Endothelial cell of umbilical vein (primary cell): Measurements from ENCODE around the gene COQ9. TPM values are rescaled to one million over a fixed set of nuclear protein-coding genes. Genes with fewer than 3 reads are reported as not detected.
"Not testable (repeated sequence)": the region's sequence is repeated elsewhere in the genome, so short reads cannot be mapped to it uniquely, and the experiment has no call there.

ENCODE experiments used
- BruUV-seq: library from RNA; stranded (reverse); fragments of 400-500 nt; replicated peaks from 2 replicates; lab custom pipeline; 2021; lab: Mats Ljungman, UMichigan
- CTCF ChIA-PET: fragments of 300-600, 350-600 bp; sonication (Branson Sonifier 250); formaldehyde crosslinking; loops from one replicate; lab custom pipeline; 2021; ENCODE audit warnings: antibody characterized with exemption, inconsistent platforms; lab: Charles Lee
- POLR2A ChIA-PET: fragments of 300-600, 350-600 bp; sonication (Branson Sonifier 250); formaldehyde crosslinking; loops from one replicate; lab custom pipeline; 2021; ENCODE audit warnings: antibody characterized with exemption, inconsistent platforms; lab: Charles Lee
- DNase-seq: peaks from one replicate; pipeline ENCODE4 v3.0.0-alpha.2; 2011; ENCODE audit warnings: low read depth, low spot score
- FAIRE-seq: peaks from 2 replicates; lab custom pipeline; 2011; peaks lifted over from hg19 to GRCh38; lab: Jason Lieb, UNC
- H2AFZ ChIP-seq: 2 replicates; pipeline ENCODE4 v1.6.0; 2012; ENCODE audit warnings: low read depth, low read length, control low read depth, inconsistent platforms
- H3K27ac ChIP-seq: 2 replicates; pipeline ENCODE4 v1.5.1; 2011; ENCODE audit warnings: low read depth, mild to moderate bottlenecking, control low read depth, low read length, moderate library complexity; ENCODE audit not compliant: insufficient read depth
- H3K27me3 ChIP-seq, 2 experiments: 2 replicates each; pipeline versions ENCODE4 v1.6.0 to v1.6.1; 2011; ENCODE audit warnings: low read length in 2 of 2, mixed read lengths in 1 of 2; ENCODE audit not compliant: control insufficient read depth in 2 of 2, insufficient read depth in 2 of 2
- H3K36me3 ChIP-seq, 2 experiments: 2 replicates in 1 of 2; 3 replicates in 1 of 2; pipeline ENCODE4 v1.5.1; 2011; ENCODE audit warnings: low read length in 2 of 2, mild to moderate bottlenecking in 1 of 2, moderate library complexity in 1 of 2; ENCODE audit not compliant: control insufficient read depth in 2 of 2, insufficient read depth in 2 of 2; ENCODE audit errors: extremely low read depth in 1 of 2
- H3K4me1 ChIP-seq: 3 replicates; pipeline ENCODE4 v1.5.1; 2011; ENCODE audit warnings: mild to moderate bottlenecking, low read length; ENCODE audit not compliant: control insufficient read depth, insufficient read depth; ENCODE audit errors: extremely low read depth
- H3K4me2 ChIP-seq: 2 replicates; pipeline ENCODE4 v1.6.1; 2011; ENCODE audit warnings: low read length, control low read depth, mixed read lengths; ENCODE audit not compliant: insufficient read depth
- H3K4me3 ChIP-seq, 3 experiments: fragments of 200-600 bp in 1 of 3; sonication (generic), shearing (Covaris generic) in 1 of 3; replicated peaks in 1 of 3; 2 replicates each; pipeline ENCODE4 v1.5.1; 2011 to 2016; ENCODE audit warnings: control low read depth in 3 of 3, low read length in 3 of 3, mild to moderate bottlenecking in 2 of 3, inconsistent platforms in 1 of 3, low read depth in 1 of 3, moderate library complexity in 1 of 3; ENCODE audit not compliant: insufficient read depth in 1 of 3
- H3K79me2 ChIP-seq: 2 replicates; pipeline ENCODE4 v1.6.0; 2012; ENCODE audit warnings: low read length, inconsistent platforms; ENCODE audit not compliant: control insufficient read depth, insufficient read depth
- H3K9ac ChIP-seq: replicated peaks from 2 replicates; pipeline ENCODE3; 2011; ENCODE audit warnings: low read length, control low read depth; ENCODE audit not compliant: insufficient read depth; ENCODE audit errors: extremely low read depth
- H3K9me1 ChIP-seq: replicated peaks from 3 replicates; pipeline ENCODE4 v1.6.0; 2011; ENCODE audit warnings: mild to moderate bottlenecking, low read length; ENCODE audit not compliant: control insufficient read depth, insufficient read depth; ENCODE audit errors: extremely low read depth
- H3K9me3 ChIP-seq: replicated peaks from 2 replicates; pipeline ENCODE4 v1.5.1; 2012; ENCODE audit warnings: low read length, inconsistent platforms; ENCODE audit not compliant: control insufficient read depth, insufficient read depth
- H4K20me1 ChIP-seq: replicated peaks from 2 replicates; pipeline ENCODE3; 2011; ENCODE audit warnings: mild to moderate bottlenecking, low read length; ENCODE audit not compliant: control insufficient read depth, insufficient read depth; ENCODE audit errors: extremely low read depth
- CTCF ChIP-seq, 2 donors: IDR thresholded peaks; 1 replicate in 1 of 2; 2 replicates in 1 of 2; pipeline ENCODE4 v1.5.1; 2011; ENCODE audit warnings: low read length in 2 of 2, mild to moderate bottlenecking in 2 of 2, moderate library complexity in 2 of 2, control low read depth in 1 of 2, inconsistent platforms in 1 of 2, low read depth in 1 of 2; ENCODE audit not compliant: insufficient read depth in 1 of 2; ENCODE audit errors: extremely low read depth in 1 of 2
- EZH2 ChIP-seq: IDR thresholded peaks from 2 replicates; pipeline ENCODE4 v1.6.1; 2012; ENCODE audit warnings: borderline replicate concordance, low read depth, mild to moderate bottlenecking, moderate library complexity, low read length, inconsistent platforms; ENCODE audit not compliant: severe bottlenecking
- FOS ChIP-seq: IDR thresholded peaks from 2 replicates; pipeline ENCODE4 v1.6.1; 2011; ENCODE audit warnings: mild to moderate bottlenecking, low read length, moderate library complexity, borderline replicate concordance; ENCODE audit not compliant: insufficient read depth
- GATA2 ChIP-seq: IDR thresholded peaks from 2 replicates; pipeline ENCODE4 v1.7.0; 2011; ENCODE audit warnings: low read depth, mild to moderate bottlenecking, moderate library complexity, mixed read lengths, low read length; ENCODE audit not compliant: insufficient read length, insufficient read depth
- JUN ChIP-seq: IDR thresholded peaks from 2 replicates; pipeline ENCODE4 v1.6.1; 2011; ENCODE audit warnings: borderline replicate concordance, low read depth; ENCODE audit not compliant: insufficient read length, insufficient read depth
- MYC ChIP-seq: IDR thresholded peaks from one replicate; pipeline ENCODE4 v1.6.1; 2011; ENCODE audit warnings: mild to moderate bottlenecking, low read depth, low read length
- POLR2A ChIP-seq: IDR thresholded peaks from 2 replicates; pipeline ENCODE4 v1.6.1; 2012; ENCODE audit warnings: low read depth, mild to moderate bottlenecking, control low read depth, low read length
- POLR2AphosphoS5 ChIP-seq: IDR thresholded peaks from 2 replicates; pipeline ENCODE4 v1.6.1; 2012; ENCODE audit warnings: low read depth, mild to moderate bottlenecking, control low read depth, low read length, moderate library complexity; ENCODE audit not compliant: insufficient read depth
- dilution Hi-C: fragments of 300-500 bp; cut with MboI; formaldehyde crosslinking; loops from one replicate; pipeline ENCODE4 v1.15.0; 2019; ENCODE audit warnings: low sequenced_read_pairs; ENCODE audit not compliant: extremely low pct_ligation_motif_present
- intact Hi-C: fragments of 100-400 bp; cut with micrococcal nuclease; formaldehyde crosslinking; loops from one replicate; pipeline ENCODE4 v1.10.0; 2022
- polyA plus RNA-seq, 4 experiments: library from polyadenylated mRNA; depleted of rRNA in 3 of 4; stranded (reverse) in 3 of 4; unstranded in 1 of 4; fragments of >200 nt; gene quantifications; 2 replicates each; pipeline versions ENCODE4 v1.2.1 to v1.2.3, GENCODE V29; 2011 to 2012; ENCODE audit warnings: missing spikeins in 1 of 4
- total RNA-seq: library from RNA; stranded (reverse); gene quantifications from 2 replicates; pipeline ENCODE4 v1.2.3, GENCODE V29; 2021
- TF ChIP-seq, protein P1 (sequence below): IDR thresholded peaks from 2 replicates; pipeline ENCODE4 v1.6.1; 2011; ENCODE audit not compliant: insufficient read depth, insufficient read length

COQ9 gene
- total and polyA plus RNA-seq, 2 donors (not counting 3 experiments of a cell fraction or from before 2014, with no cell fraction given): 42.5 to 78.3 TPM

DNA sequence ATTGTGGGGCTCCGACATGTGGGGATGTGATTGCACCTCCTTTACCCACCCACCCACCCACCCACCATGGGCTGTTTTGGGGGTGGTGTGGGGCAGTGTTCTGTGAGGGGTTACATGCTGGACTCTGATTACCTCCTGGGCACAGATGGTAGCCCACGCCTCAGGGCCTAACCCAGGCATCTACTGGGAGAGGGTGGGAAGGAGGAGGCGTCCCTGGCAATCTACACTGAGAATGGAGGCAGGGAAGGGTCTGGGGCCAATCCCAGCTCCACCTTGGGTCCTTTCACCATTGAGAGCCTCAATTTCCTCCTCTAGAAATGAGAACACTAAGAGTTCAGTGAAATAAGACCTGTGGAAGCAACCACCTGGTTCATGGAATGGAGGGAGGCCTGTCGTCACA is 50.8 kb downstream of the COQ9 start:
- Histone ChIP-seq H2AFZ (no peak overlapping the region), H3K27ac (no peak overlapping the region), H4K20me1 (no peaks in the 10 kb centered on the region), H3K9me3 (no peaks in the 10 kb centered on the region), H3K79me2 (no peaks in the 10 kb centered on the region), H3K27me3 (peaks cover 0 to 12% of the 10 kb centered on the region in 2 experiments), H3K4me1 (no peaks in the 10 kb centered on the region), H3K4me2 (no peak overlapping the region), H3K9me1 (no peaks in the 10 kb centered on the region), H3K4me3 (no peak overlapping the region), H3K36me3 (no peaks in the 10 kb centered on the region), H3K9ac (no peak overlapping the region)
- no peak for TF ChIP-seq EZH2
- no peak for TF ChIP-seq GATA2
- TF ChIP-seq FOS: no peak
- TF ChIP-seq, protein P1, sequence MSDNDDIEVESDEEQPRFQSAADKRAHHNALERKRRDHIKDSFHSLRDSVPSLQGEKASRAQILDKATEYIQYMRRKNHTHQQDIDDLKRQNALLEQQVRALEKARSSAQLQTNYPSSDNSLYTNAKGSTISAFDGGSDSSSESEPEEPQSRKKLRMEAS: no peak
- TF ChIP-seq POLR2A: no peak
- no peak for TF ChIP-seq POLR2AphosphoS5
- TF ChIP-seq JUN: no peak
- TF ChIP-seq MYC: no peak
- TF ChIP-seq CTCF (IDR thresholded peaks at IDR 0.05; ENCODE audit: extremely low read depth in 1 of 2, insufficient read depth in 1 of 2, low read depth in 1 of 2, low read length in 2 of 2): no peak
- POLR2A ChIA-PET: no interaction called here
- DNase-seq (no peak), FAIRE-seq (no peak)
- CTCF ChIA-PET: no interaction called here
- BruUV-seq: no TSS peak
- intact Hi-C loops: no loop called here
- dilution Hi-C loops: no loop called here

DNA sequence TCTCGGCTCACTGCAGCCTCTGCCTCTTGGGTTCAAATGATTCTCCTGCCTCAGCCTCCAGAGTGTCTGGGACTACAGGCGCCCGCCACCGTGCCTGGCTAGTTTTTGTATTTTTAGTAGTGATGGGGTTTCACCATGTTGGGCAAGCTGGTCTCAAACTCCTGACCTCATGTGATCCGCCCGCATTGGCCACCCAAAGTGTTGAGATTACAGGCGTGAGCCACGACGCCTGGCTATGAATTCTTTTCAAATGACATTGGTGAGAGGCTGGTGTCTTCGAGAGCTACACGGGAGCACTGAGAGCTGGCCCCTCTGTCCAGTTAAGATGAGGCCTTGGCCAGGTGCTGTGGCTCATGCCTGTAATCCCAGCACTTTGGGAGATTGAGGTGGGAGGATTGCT is 52.7 kb downstream of the COQ9 start:
- H4K20me1 ChIP-seq, H3K79me2 ChIP-seq, BruUV-seq, H3K9me3 ChIP-seq, DNase-seq, H2AFZ ChIP-seq, H3K36me3 ChIP-seq, H3K4me1 ChIP-seq, intact Hi-C loops, H3K9ac ChIP-seq, H3K27me3 ChIP-seq, dilution Hi-C loops, H3K4me2 ChIP-seq, H3K9me1 ChIP-seq, POLR2A ChIA-PET, FAIRE-seq, H3K27ac ChIP-seq, H3K4me3 ChIP-seq: not testable (repeated sequence)
- CTCF ChIA-PET: interaction anchor here (1.7 kb wide), 1 partner anchor 20 kb away, joined by 7 read pairs; no protein-coding TSS in a partner anchor
